SK-N-SH (cell line): ENCODE results near the gene KCNE3.

Source experiments
- CHD2 ChIP-seq: fragments of 150-350 bp; IDR thresholded peaks from 2 replicates; pipeline ENCODE4 v1.6.1; 2018; ENCODE audit warnings: low read length; ENCODE audit not compliant: partially characterized antibody
- CTCF ChIP-seq: fragments of 200-600 bp; sonication (generic); IDR thresholded peaks from 2 replicates; pipeline ENCODE4 v1.6.1; 2017; ENCODE audit warnings: antibody characterized with exemption, mild to moderate bottlenecking, moderate library complexity
- FOXJ3 ChIP-seq: sonication (generic); formaldehyde crosslinking; IDR thresholded peaks from 2 replicates; pipeline ENCODE4 v1.5.1; 2020; ENCODE audit warnings: mild to moderate bottlenecking, missing genetic modification reagents
- FOXM1 ChIP-seq: IDR thresholded peaks from 2 replicates; pipeline ENCODE4 v1.4.0; 2012; ENCODE audit warnings: low read depth, mild to moderate bottlenecking
- MAX ChIP-seq: IDR thresholded peaks from 2 replicates; pipeline ENCODE4 v1.4.0; 2012; ENCODE audit warnings: low read depth
- MXI1 ChIP-seq: IDR thresholded peaks from 2 replicates; pipeline ENCODE4 v1.6.1; 2012; ENCODE audit warnings: mild to moderate bottlenecking, low read depth, low read length, improper control_type of control experiment
- RAD21 ChIP-seq: IDR thresholded peaks from 2 replicates; pipeline ENCODE4 v1.6.1; 2012; ENCODE audit warnings: mild to moderate bottlenecking, low read length
- REST ChIP-seq: IDR thresholded peaks from 2 replicates; pipeline ENCODE4 v1.6.1; 2012; ENCODE audit warnings: mild to moderate bottlenecking, low read depth, low read length, moderate library complexity
- SIN3A ChIP-seq: IDR thresholded peaks from 2 replicates; pipeline ENCODE4 v1.6.1; 2012; ENCODE audit warnings: low read depth, mild to moderate bottlenecking, low read length, moderate library complexity, borderline replicate concordance
- SMC3 ChIP-seq: IDR thresholded peaks from 2 replicates; pipeline ENCODE4 v1.6.1; 2012; ENCODE audit warnings: low read depth, low read length, improper control_type of control experiment
- USF2 ChIP-seq: fragments of 150-350 bp; IDR thresholded peaks from 2 replicates; pipeline ENCODE4 v1.6.1; 2017; ENCODE audit warnings: antibody characterized with exemption, low read length, low read depth, borderline replicate concordance
- YY1 ChIP-seq: IDR thresholded peaks from 2 replicates; pipeline ENCODE4 v1.4.0; 2012; ENCODE audit warnings: low read depth, mild to moderate bottlenecking

- no peak for TF ChIP-seq CTCF
- no peak for TF ChIP-seq FOXJ3
- TF ChIP-seq REST, result no peak
- no peak for TF ChIP-seq MAX
- TF ChIP-seq CHD2, result no peak
- no peak for TF ChIP-seq YY1
- no peak for TF ChIP-seq FOXM1
- TF ChIP-seq SIN3A, result no peak
- no peak for TF ChIP-seq RAD21
- no peak for TF ChIP-seq MXI1
- TF ChIP-seq SMC3, result no peak
- TF ChIP-seq USF2, result no peak
Measured at GRCh38 chr11:74438681-74439080, 28.7 kb downstream of the KCNE3 start.
